Measurements from ENCODE around the gene THADA.

Gene THADA

GRCh38 chr2:43340945-43341356 is 254.9 kb downstream of the THADA start:
- TF ChIP-seq CTCF (IDR thresholded peaks at IDR 0.05) = no peak

DNA sequence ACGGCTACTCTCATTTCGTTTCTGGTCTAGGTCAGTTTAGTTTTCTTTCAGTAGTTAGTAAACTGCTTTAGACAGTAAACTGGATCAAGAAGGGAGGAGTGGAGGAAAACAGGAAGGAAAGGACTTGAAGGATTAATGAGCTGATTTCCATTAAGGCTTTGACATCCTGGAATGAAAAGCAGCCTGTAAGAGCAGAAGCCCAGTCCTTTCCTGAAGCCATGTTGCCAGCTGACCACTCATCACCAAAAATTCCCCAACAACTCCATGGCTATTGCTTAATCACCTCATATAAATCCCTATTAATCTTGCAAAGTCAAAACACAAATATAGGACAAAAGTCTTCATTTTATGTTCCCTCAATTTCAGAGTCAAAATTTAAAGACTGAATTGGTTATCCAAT is 255.8 kb downstream of the THADA start:
- TF ChIP-seq CTCF (IDR thresholded peaks at IDR 0.05) = no peak

DNA sequence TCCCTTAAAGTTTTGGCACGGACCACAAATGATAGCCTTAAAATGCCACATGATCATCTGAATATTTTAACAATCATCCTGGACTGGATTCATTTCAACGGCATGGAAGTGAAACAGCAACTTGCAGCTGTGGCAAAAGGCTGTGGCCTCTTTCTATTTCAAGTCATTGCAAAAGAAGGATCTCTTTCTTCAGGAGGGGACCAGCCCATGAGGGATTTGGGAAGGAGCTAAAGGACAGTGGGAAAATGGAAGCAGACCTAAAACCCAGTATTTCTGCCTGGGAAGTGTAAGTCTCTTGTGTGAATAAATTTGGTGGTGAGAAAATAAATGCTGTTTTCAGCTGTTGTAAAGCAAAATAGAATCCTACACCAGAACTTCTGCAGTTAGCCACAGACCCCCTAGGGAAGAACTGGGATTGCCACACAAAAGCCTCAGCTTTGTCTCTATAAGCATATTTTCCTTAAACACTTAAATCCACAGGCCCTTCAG is 262.1 kb downstream of the THADA start:
- TF ChIP-seq CTCF (IDR thresholded peaks at IDR 0.05) = no peak

- no peak for TF ChIP-seq CTCF (IDR thresholded peaks at IDR 0.05)
Measured at GRCh38 chr2:43333101-43333655, 262.7 kb downstream of the THADA start.

GRCh38 chr2:43332653-43333052 is 263.2 kb downstream of the THADA start:
- no peak for TF ChIP-seq CTCF (IDR thresholded peaks at IDR 0.05)

DNA sequence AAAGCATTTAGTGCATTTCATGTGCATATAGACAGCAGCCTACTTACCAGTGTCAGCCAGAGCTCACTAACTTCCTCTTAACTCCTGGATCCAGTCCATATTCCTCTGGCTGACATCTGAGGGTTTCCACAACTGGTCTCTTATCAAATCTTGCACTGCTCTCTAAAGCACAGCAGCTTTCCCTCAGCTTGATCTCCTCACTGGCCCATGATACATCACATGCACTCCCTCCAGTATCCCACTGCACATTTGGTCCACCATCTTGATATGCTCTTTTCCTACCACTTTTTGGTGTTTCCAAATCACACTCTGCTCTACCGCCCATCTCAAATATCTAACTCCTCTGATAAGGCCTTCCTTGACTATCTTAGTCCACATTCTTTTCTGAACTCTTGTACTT is 264.4 kb downstream of the THADA start:
- no peak for TF ChIP-seq CTCF (IDR thresholded peaks at IDR 0.05)

DNA sequence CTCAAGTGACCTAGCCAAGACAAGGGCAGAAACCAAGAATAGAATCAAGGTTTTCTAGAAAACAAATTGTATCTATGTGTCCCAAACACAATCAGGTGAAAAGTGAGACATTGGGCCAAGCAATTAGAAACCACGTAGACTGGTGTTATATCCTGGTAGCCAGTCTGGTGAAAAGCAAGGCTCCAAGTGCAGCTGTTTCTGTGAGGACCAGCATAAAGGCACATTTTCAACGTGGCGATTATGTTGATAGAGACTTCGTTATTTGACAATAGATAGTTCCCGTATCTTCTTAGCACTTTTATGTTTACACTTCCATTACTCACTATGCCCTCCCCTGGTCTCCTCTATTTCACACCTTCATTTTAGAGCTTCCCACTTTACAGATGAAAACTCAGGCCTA is 266.2 kb downstream of the THADA start:
- TF ChIP-seq CTCF (IDR thresholded peaks at IDR 0.05) = no peak

DNA sequence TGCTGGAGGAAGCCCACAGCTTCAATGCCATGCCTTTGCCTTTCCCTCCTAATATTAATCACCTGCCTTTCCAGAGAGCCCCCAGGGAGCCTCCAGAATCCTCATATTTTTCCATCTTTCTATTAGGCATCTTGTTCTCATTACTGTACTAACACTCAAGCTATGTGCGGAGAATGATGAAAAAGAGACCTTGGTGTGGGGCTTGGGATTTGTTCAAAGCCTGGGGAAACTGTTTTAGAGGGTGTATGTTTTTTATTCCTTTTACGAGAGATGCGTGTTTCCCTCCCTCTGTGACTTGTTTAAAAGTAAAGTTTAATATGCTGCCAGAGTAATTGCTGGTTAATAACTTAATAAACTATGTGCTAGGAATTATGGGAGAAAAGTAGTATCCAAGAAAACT is 267.0 kb downstream of the THADA start:
- no peak for TF ChIP-seq CTCF (IDR thresholded peaks at IDR 0.05)

All from LNCAP (cell line).